ENCODE data around the gene BOLL. TPM values are rescaled to one million over a fixed set of nuclear protein-coding genes. Genes with fewer than 3 reads are reported as not detected.
"Not testable (repeated sequence)": the region's sequence is repeated elsewhere in the genome, so short reads cannot be mapped to it uniquely, and the experiment has no call there.

Gene BOLL
- total and polyA plus RNA-seq, 3 experiments from 2014 or later: not detected

DNA sequence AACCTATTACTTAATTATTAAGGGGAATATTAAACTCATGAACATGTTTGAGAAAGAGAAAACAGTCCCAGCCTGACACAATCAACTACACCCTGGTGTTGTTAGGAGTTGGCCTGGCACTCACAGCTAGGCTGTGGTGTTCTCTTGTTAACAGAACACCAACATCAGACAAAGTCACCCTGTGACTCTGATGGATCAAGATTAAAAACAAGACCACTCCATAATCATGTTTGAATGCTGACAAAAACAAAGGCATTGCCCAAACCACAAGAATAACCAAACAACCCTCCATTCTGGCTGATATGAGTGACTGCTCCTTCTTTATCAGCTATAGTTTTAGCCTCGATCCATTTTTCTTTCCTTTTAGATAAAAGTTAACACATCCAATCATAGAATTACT, 3.0 kb downstream of the BOLL start:
- no peak overlapping the region for H3K27ac Mint-ChIP-seq
- peaks cover 0 to 2% (median 0%) of the 10 kb centered on the region in 3 donors for H3K4me1 Mint-ChIP-seq
- DNase-seq: no peak
- Histone ChIP-seq H3K4me3 (ENCODE audit: low read length) (no peak overlapping the region), H3K27ac (ENCODE audit: low read depth, low read length) (no peak overlapping the region), H3K27me3 (ENCODE audit: insufficient read depth, low read length, poor library complexity, severe bottlenecking) (peaks cover under 1% of the 10 kb centered on the region), H3K36me3 (ENCODE audit: insufficient read depth, low read length) (no peaks in the 10 kb centered on the region), H3K4me1 (ENCODE audit: insufficient read depth, low read length) (no peaks in the 10 kb centered on the region), H3K9me3 (ENCODE audit: low read length) (no peaks in the 10 kb centered on the region)
- H3K36me3 Mint-ChIP-seq: no peaks in the 10 kb centered on the region
- ChIA-PET CTCF (interaction anchor here (1.2 kb wide), 1 partner anchor 9 kb away, joined by 3 read pairs; no protein-coding TSS in a partner anchor), POLR2A (no interaction called here)
- no peaks in the 10 kb centered on the region for H3K9me3 Mint-ChIP-seq
- H3K4me3 Mint-ChIP-seq: no peak overlapping the region
- peaks cover 11 to 30% of the 10 kb centered on the region in 2 donors for H3K27me3 Mint-ChIP-seq

DNA sequence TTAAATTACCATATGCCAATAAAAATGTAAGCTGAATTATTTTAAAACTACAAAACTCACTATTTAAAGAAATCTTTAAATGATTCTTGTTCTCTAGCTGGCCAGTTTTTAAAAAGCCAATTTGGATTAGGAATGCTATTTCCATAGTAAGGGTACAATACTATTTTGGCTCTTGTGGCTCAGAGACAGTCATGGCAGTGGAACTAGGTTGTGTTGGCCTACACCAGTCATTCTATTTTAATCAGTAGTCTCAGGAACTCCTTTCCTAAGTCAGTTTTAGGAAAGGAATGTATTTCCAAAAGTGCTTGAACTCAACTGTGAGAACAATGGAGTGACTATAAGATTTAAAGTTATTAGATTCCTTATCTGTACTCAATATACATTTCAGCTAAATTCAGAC, 5.9 kb downstream of the BOLL start:
- H3K9me3 Mint-ChIP-seq: no peaks in the 10 kb centered on the region
- peaks cover 2 to 33% of the 10 kb centered on the region in 2 donors for H3K27me3 Mint-ChIP-seq
- CTCF ChIA-PET: interaction anchor here (1.1 to 1.6 kb wide), 2 partner anchors 72 to 74 kb away, joined by 4 to 8 read pairs; partner anchors contain the start of gene MARS2
- H3K4me3 Mint-ChIP-seq: no peak overlapping the region
- no peak overlapping the region for H3K27ac Mint-ChIP-seq
- H3K4me3 ChIP-seq (ENCODE audit: low read length): no peak overlapping the region
- H3K9me3 ChIP-seq (ENCODE audit: low read length): no peaks in the 10 kb centered on the region
- no peak for DNase-seq
- H3K27ac ChIP-seq (ENCODE audit: low read depth, low read length): no peak overlapping the region
- no peaks in the 10 kb centered on the region for H3K27me3 ChIP-seq (ENCODE audit: insufficient read depth, low read length, poor library complexity, severe bottlenecking)
- H3K36me3 ChIP-seq (ENCODE audit: insufficient read depth, low read length): no peaks in the 10 kb centered on the region
- no peaks in the 10 kb centered on the region for H3K4me1 Mint-ChIP-seq
- POLR2A ChIA-PET: no interaction called here
- no peaks in the 10 kb centered on the region for H3K36me3 Mint-ChIP-seq
- H3K4me1 ChIP-seq (ENCODE audit: insufficient read depth, low read length): no peaks in the 10 kb centered on the region

DNA sequence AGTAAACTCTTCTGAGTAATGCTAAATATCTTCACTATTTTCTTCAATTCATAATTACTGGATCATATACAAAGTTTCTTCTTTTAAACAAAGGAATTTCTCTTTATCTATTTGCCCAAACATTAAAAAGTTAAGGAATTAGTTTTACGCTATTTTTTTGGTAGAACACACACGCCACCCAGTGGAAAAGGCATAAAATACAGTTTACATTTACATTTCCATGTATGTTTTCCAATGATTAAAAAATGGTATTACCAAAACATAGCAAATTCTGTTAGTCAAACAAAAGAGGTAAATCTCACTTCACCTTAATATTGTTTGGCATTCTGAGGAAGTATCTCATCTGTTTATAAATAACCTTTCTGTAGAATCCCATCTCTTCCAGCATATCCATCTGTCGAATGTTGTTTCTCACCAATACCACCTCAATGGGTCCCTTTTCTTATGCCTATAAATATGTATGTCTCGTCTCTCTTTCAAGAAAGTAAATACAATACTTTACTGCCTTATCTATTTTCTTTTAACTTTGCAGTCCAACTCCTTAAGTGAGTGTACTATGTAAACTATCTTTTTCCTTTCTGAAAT, 7.2 kb downstream of the BOLL start:
- Histone ChIP-seq H3K9me3 (ENCODE audit: low read length) (no peaks in the 10 kb centered on the region), H3K36me3 (ENCODE audit: insufficient read depth, low read length) (no peaks in the 10 kb centered on the region), H3K27ac (ENCODE audit: low read depth, low read length) (no peak overlapping the region), H3K4me3 (ENCODE audit: low read length) (no peak overlapping the region), H3K27me3 (ENCODE audit: insufficient read depth, low read length, poor library complexity, severe bottlenecking) (no peaks in the 10 kb centered on the region), H3K4me1 (ENCODE audit: insufficient read depth, low read length) (no peaks in the 10 kb centered on the region)
- Mint-ChIP-seq H3K4me3 (no peak overlapping the region), H3K36me3 (no peaks in the 10 kb centered on the region), H3K4me1 (no peaks in the 10 kb centered on the region), H3K27ac (no peak overlapping the region), H3K9me3 (no peaks in the 10 kb centered on the region), H3K27me3 (peaks cover 2 to 33% of the 10 kb centered on the region in 2 donors)
- peak in 2 of 5 donors; percentile 24 to 37 for DNase-seq
- ChIA-PET CTCF (interaction anchor here (1.6 kb wide), 1 partner anchor 72 kb away, joined by 8 read pairs; the partner anchor contains the start of gene MARS2), POLR2A (no interaction called here)

DNA sequence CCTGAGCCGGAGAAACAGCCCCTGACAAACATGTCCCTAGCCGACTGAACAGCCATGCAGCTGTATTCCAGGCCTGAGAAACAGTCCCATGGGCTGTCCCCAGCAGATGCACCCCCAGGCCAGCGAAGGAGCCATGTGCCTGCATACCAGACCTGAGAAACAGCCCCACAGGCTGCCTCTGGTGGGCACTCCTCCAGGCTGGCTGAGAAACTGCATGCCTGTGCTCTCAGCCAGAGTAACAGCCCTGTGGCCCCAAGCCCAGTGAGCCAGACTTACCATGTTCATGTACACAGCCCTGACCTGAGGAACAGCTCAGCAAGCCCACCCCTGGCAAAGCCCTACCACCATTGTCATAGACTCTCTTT, 24.8 kb downstream of the BOLL start:
- ChIA-PET POLR2A (no interaction called here), CTCF (no interaction called here)
- Mint-ChIP-seq H3K27ac (no peak overlapping the region), H3K4me1 (no peaks in the 10 kb centered on the region), H3K36me3 (peaks cover 0 to 10% (median 0%) of the 10 kb centered on the region in 3 donors), H3K27me3 (peaks cover 9 to 29% of the 10 kb centered on the region in 2 donors), H3K9me3 (peaks cover 15 to 36% (median 25%) of the 10 kb centered on the region in 5 donors), H3K4me3 (no peak overlapping the region)
- Histone ChIP-seq H3K27me3 (ENCODE audit: insufficient read depth, low read length, poor library complexity, severe bottlenecking) (no peaks in the 10 kb centered on the region), H3K36me3 (ENCODE audit: insufficient read depth, low read length) (no peaks in the 10 kb centered on the region), H3K27ac (ENCODE audit: low read depth, low read length) (no peak overlapping the region), H3K4me3 (ENCODE audit: low read length) (no peak overlapping the region), H3K9me3 (ENCODE audit: low read length) (peaks cover 5% of the 10 kb centered on the region), H3K4me1 (ENCODE audit: insufficient read depth, low read length) (no peaks in the 10 kb centered on the region)
- DNase-seq: no peak

DNA sequence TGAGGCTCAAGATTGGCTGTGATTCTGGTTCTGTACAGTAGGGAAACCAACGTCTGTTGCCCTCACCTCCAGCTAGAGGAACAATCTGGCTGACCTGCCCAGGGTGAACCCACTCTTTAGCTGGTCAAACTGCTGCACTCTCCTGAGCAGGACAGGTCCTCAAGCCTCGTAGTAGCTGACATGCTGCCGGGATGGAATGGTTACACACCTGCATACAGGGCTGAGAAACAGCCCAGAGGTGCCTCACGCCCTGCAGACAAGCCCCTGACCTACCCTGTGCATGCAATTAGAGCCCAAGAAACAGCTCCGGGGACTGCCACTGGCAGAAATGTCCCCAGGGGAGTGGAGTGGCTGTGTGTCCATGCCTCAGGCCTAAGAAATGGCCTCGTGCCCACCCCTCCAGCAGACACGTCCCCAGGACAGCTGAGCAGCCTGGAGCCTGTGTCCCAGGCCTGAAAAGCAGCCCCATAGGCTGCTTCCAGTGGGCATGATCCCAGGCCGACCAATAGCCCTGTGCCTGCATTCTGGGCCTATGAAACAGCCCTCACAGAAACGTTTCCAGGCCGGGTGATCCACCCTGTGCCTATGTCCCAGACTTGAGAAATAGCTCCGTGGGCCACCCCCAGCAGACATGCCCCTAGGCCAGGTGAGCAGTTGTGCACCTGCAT, 25.4 kb downstream of the BOLL start:
- H3K4me1 ChIP-seq (ENCODE audit: insufficient read depth, low read length): no peaks in the 10 kb centered on the region
- H3K4me1 Mint-ChIP-seq: no peaks in the 10 kb centered on the region
- POLR2A ChIA-PET: no interaction called here
- DNase-seq: no peak
- no peak overlapping the region for H3K4me3 Mint-ChIP-seq
- H3K27me3 Mint-ChIP-seq: peaks cover 9 to 26% of the 10 kb centered on the region in 2 donors
- H3K9me3 ChIP-seq (ENCODE audit: low read length): peaks cover 5% of the 10 kb centered on the region
- H3K9me3 Mint-ChIP-seq: peaks cover 15 to 38% (median 25%) of the 10 kb centered on the region in 5 donors
- H3K27ac Mint-ChIP-seq: no peak overlapping the region
- H3K4me3 ChIP-seq (ENCODE audit: low read length): no peak overlapping the region
- peaks cover 0 to 10% (median 0%) of the 10 kb centered on the region in 3 donors for H3K36me3 Mint-ChIP-seq
- no peaks in the 10 kb centered on the region for H3K36me3 ChIP-seq (ENCODE audit: insufficient read depth, low read length)
- H3K27ac ChIP-seq (ENCODE audit: low read depth, low read length): no peak overlapping the region
- CTCF ChIA-PET: no interaction called here
- H3K27me3 ChIP-seq (ENCODE audit: insufficient read depth, low read length, poor library complexity, severe bottlenecking): no peaks in the 10 kb centered on the region

DNA sequence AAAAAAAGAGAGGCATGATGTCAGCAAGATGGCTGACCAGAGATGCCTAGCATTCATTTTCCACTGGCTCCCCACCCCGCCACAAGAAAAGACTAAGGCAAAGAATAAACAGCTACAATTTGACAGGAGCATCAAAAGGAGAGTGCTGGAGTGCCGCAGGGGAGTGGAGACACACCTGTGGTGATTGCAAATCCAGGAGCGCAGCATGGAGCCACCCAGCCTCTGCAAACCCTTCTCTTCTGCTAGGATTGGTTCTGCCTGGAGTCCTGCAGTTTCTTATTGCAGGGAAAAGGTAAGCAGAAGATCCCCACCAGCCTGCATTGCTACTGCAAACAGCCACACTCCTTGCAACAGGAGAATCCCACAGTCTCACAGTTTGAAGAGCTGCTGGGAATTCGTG, 26.1 kb downstream of the BOLL start:
- POLR2A ChIA-PET: no interaction called here
- CTCF ChIA-PET: no interaction called here
- no peak overlapping the region for H3K27ac Mint-ChIP-seq
- Histone ChIP-seq H3K9me3 (ENCODE audit: low read length) (peaks cover 5% of the 10 kb centered on the region), H3K36me3 (ENCODE audit: insufficient read depth, low read length) (no peaks in the 10 kb centered on the region), H3K4me1 (ENCODE audit: insufficient read depth, low read length) (no peaks in the 10 kb centered on the region), H3K27me3 (ENCODE audit: insufficient read depth, low read length, poor library complexity, severe bottlenecking) (no peaks in the 10 kb centered on the region), H3K27ac (ENCODE audit: low read depth, low read length) (no peak overlapping the region), H3K4me3 (ENCODE audit: low read length) (no peak overlapping the region)
- H3K9me3 Mint-ChIP-seq: peaks cover 15 to 45% (median 25%) of the 10 kb centered on the region in 5 donors
- peaks cover 0 to 10% (median 0%) of the 10 kb centered on the region in 3 donors for H3K36me3 Mint-ChIP-seq
- DNase-seq: no peak
- peaks cover 9 to 21% of the 10 kb centered on the region in 2 donors for H3K27me3 Mint-ChIP-seq
- no peaks in the 10 kb centered on the region for H3K4me1 Mint-ChIP-seq
- H3K4me3 Mint-ChIP-seq: no peak overlapping the region

DNA sequence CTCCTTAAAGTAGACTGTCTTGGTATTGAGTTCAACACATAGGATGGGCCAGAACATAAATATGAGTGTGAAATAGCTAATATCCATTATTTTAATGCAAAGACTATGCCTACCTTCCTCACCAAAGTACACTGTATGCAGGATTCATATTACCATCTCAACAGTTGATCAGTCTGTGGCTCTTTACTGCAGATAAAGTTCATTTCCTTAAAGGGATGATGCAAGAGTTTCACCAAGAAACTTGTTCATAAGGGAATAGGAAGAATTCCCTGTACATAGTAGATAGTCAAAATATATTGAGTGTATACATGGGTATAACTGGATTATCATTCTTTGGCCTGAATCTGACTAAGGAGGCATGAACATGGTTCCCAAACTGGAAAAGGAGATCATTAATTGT, 44.9 kb downstream of the BOLL start:
- H3K27me3 Mint-ChIP-seq: peaks cover 0 to 27% of the 10 kb centered on the region in 2 donors

DNA sequence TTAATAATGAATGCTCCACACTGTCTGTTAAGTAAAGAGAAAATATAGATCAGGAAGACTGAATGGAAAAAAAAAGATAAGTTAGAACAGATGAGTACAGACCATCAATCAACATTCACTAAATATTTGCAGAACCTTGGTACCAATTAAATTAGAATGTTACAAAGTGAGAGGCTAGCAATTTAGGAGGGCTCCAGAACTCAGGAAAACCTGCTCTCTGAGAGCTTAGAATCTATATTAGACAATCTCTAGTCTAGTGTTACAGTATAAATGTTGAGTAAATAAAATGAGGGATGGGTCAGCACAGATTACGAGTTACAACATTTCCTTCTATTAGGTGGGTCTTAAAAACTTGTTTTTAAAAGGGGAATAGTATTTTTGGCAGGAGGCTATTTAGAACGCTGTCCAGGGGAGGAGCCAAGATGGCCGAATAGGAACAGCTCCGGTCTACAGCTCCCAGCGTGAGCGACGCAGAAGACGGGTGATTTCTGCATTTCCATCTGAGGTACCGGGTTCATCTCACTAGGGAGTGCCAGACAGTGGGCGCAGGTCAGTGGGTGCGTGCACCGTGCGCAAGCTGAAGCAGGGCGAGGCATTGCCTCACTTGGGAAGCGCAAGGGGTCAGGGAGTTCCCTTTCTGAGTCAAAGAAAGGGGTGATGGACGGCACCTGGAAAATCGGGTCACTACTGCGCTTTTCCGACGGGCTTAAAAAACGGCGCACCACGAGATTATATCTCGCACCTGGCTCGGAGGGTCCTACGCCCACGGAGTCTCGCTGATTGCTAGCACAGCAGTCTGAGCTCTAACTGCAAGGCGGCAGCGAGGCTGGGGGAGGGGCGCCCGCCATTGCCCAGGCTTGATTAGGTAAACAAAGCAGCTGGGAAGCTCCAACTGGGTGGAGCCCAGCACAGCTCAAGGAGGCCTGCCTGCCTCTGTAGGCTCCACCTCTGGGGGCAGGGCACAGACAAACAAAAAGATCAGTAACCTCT, 56.3 kb downstream of the BOLL start:
- POLR2A ChIA-PET; H3K9me3 ChIP-seq (ENCODE audit: low read length); H3K4me1 Mint-ChIP-seq; H3K27ac ChIP-seq (ENCODE audit: low read depth, low read length); H3K27me3 Mint-ChIP-seq; H3K36me3 Mint-ChIP-seq; DNase-seq; CTCF ChIA-PET; H3K27ac Mint-ChIP-seq; H3K4me1 ChIP-seq (ENCODE audit: insufficient read depth, low read length); H3K27me3 ChIP-seq (ENCODE audit: insufficient read depth, low read length, poor library complexity, severe bottlenecking); H3K4me3 Mint-ChIP-seq; H3K4me3 ChIP-seq (ENCODE audit: low read length); H3K36me3 ChIP-seq (ENCODE audit: insufficient read depth, low read length): not testable (repeated sequence)
- peaks cover 0 to 13% (median 5%) of the 10 kb centered on the region in 5 donors for H3K9me3 Mint-ChIP-seq

More for the DNA sequence above, 44.9 kb downstream of the BOLL start:
- H3K27me3 ChIP-seq (ENCODE audit: insufficient read depth, low read length, poor library complexity, severe bottlenecking): no peaks in the 10 kb centered on the region
- no peak overlapping the region for H3K4me3 ChIP-seq (ENCODE audit: low read length)
- DNase-seq: no peak
- Mint-ChIP-seq H3K9me3 (peaks cover 0 to 27% (median 2%) of the 10 kb centered on the region in 5 donors), H3K36me3 (peaks cover 0 to 16% (median 0%) of the 10 kb centered on the region in 3 donors), H3K4me1 (no peaks in the 10 kb centered on the region), H3K4me3 (no peak overlapping the region), H3K27ac (no peak overlapping the region)
- no peaks in the 10 kb centered on the region for H3K9me3 ChIP-seq (ENCODE audit: low read length)
- POLR2A ChIA-PET: no interaction called here
- no peak overlapping the region for H3K27ac ChIP-seq (ENCODE audit: low read depth, low read length)
- no peaks in the 10 kb centered on the region for H3K36me3 ChIP-seq (ENCODE audit: insufficient read depth, low read length)
- H3K4me1 ChIP-seq (ENCODE audit: insufficient read depth, low read length): no peaks in the 10 kb centered on the region
- CTCF ChIA-PET: no interaction called here

Data from CD8-positive, alpha-beta memory T cell (primary cell).